ENCODE results near the gene ITGA7. TPM values are rescaled to one million over a fixed set of nuclear protein-coding genes. Genes with fewer than 3 reads are reported as not detected.

Gene ITGA7
- total RNA-seq, 1 experiment from 2014 or later = 2.7 TPM

- H3K4me2 ChIP-seq = peak within 1 kb of the TSS; percentile 89
- peak within 1 kb of the TSS; percentile 99 for H2AFZ ChIP-seq
- peak within 1 kb of the TSS; percentile 100 for H3K4me3 ChIP-seq
- H3F3A ChIP-seq (ENCODE audit: insufficient read depth, low read depth) = peaks cover 26% of the 10 kb centered on the region
- intact Hi-C loops (cut with micrococcal nuclease; ENCODE audit: unreplicated experiment) = no loop called here
- no peaks in the 10 kb centered on the region for H4K20me1 ChIP-seq (ENCODE audit: insufficient read depth)
- BruUV-seq (replicated peaks) = TSS peak; percentile 32
- DNase-seq = peak; percentile 75 to 92
- H3K4me1 ChIP-seq (replicated peaks; ENCODE audit: insufficient read depth) = peaks cover 36% of the 10 kb centered on the region
- H3K36me3 ChIP-seq (ENCODE audit: low read depth) = no peaks in the 10 kb centered on the region
- TF ChIP-seq, protein P1, sequence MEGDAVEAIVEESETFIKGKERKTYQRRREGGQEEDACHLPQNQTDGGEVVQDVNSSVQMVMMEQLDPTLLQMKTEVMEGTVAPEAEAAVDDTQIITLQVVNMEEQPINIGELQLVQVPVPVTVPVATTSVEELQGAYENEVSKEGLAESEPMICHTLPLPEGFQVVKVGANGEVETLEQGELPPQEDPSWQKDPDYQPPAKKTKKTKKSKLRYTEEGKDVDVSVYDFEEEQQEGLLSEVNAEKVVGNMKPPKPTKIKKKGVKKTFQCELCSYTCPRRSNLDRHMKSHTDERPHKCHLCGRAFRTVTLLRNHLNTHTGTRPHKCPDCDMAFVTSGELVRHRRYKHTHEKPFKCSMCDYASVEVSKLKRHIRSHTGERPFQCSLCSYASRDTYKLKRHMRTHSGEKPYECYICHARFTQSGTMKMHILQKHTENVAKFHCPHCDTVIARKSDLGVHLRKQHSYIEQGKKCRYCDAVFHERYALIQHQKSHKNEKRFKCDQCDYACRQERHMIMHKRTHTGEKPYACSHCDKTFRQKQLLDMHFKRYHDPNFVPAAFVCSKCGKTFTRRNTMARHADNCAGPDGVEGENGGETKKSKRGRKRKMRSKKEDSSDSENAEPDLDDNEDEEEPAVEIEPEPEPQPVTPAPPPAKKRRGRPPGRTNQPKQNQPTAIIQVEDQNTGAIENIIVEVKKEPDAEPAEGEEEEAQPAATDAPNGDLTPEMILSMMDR (conservative IDR thresholded peaks at IDR 0.05) = no peak
- TF ChIP-seq EZH2 (IDR thresholded peaks at IDR 0.05; ENCODE audit: low read depth) = no peak
- no peaks in the 10 kb centered on the region for H3K9me2 ChIP-seq (ENCODE audit: insufficient read depth)
- ChIA-PET POLR2A (ENCODE audit: unreplicated experiment) (interaction anchor here (0.6 kb wide), 2 partner anchors 35 to 291 kb away, joined by 3 to 33 read pairs; a partner anchor contains a TSS), CTCF (interaction anchor here (0.5 to 0.6 kb wide), 2 partner anchors 211 to 257 kb away, joined by 3 to 24 read pairs; no protein-coding TSS in a partner anchor)
- peaks cover 12% of the 10 kb centered on the region; the same call in 1 of the 2 replicates for H3K27me3 ChIP-seq (ENCODE audit: insufficient read depth, low read depth)
- H3K9me3 ChIP-seq (ENCODE audit: insufficient read depth, low read depth) = no peaks in the 10 kb centered on the region
- peaks cover 5% of the 10 kb centered on the region; the same call in 1 of the 2 replicates for H3K79me2 ChIP-seq (ENCODE audit: low read depth)
- peak within 1 kb of the TSS; percentile 87 for H3K27ac ChIP-seq
Observed at GRCh38 chr12:55715833-55716581, 8.3 kb upstream of the ITGA7 start, which contains the start of gene BLOC1S1. BLOC1S1 (plus strand) TSS chr12:55716046; CDS start chr12:55716052, 6 bp downstream.

GRCh38 chr12:55715169-55715764 lies 7.6 kb upstream of the ITGA7 start:
- CTCF ChIA-PET = interaction anchor here (0.5 to 0.6 kb wide), 2 partner anchors 212 to 258 kb away, joined by 3 to 24 read pairs; no protein-coding TSS in a partner anchor
- peak overlapping the region; percentile 100 for H3K4me3 ChIP-seq
- no peaks in the 10 kb centered on the region for H3K36me3 ChIP-seq (ENCODE audit: low read depth)
- H3K4me1 ChIP-seq (replicated peaks; ENCODE audit: insufficient read depth) = peaks cover 30% of the 10 kb centered on the region
- POLR2A ChIA-PET (ENCODE audit: unreplicated experiment) = interaction anchor here (0.6 kb wide), 1 partner anchor 34 kb away, joined by 33 read pairs; a partner anchor contains a TSS
- no peaks in the 10 kb centered on the region for H3K9me2 ChIP-seq (ENCODE audit: insufficient read depth)
- TF ChIP-seq EZH2 (IDR thresholded peaks at IDR 0.05; ENCODE audit: low read depth) = no peak
- TF ChIP-seq, protein P1 (conservative IDR thresholded peaks at IDR 0.05) = no peak
- peaks cover 5% of the 10 kb centered on the region; the same call in 1 of the 2 replicates for H3K79me2 ChIP-seq (ENCODE audit: low read depth)
- no peak for DNase-seq
- H3K27me3 ChIP-seq (ENCODE audit: insufficient read depth, low read depth) = peaks cover 19% of the 10 kb centered on the region; the same call in 1 of the 2 replicates
- H4K20me1 ChIP-seq (ENCODE audit: insufficient read depth) = no peaks in the 10 kb centered on the region
- H3F3A ChIP-seq (ENCODE audit: insufficient read depth, low read depth) = peaks cover 19% of the 10 kb centered on the region
- H3K9me3 ChIP-seq (ENCODE audit: insufficient read depth, low read depth) = no peaks in the 10 kb centered on the region
- H3K27ac ChIP-seq = peak overlapping the region; percentile 87; the same call in 1 of the 2 replicates
- intact Hi-C loops (cut with micrococcal nuclease; ENCODE audit: unreplicated experiment) = no loop called here
- H3K4me2 ChIP-seq = peak overlapping the region; percentile 89
- TSS peak; percentile 84 for BruUV-seq (replicated peaks)
- peak overlapping the region; percentile 99 for H2AFZ ChIP-seq

- intact Hi-C loops (cut with micrococcal nuclease; ENCODE audit: unreplicated experiment) = no loop called here
- no peaks in the 10 kb centered on the region for H3K9me3 ChIP-seq (ENCODE audit: insufficient read depth, low read depth)
- no peaks in the 10 kb centered on the region for H3K9me2 ChIP-seq (ENCODE audit: insufficient read depth)
- peak in 1 of 2 experiments; percentile 51 for DNase-seq
- H3K4me3 ChIP-seq = no peak overlapping the region
- CTCF ChIA-PET = interaction anchor here (0.6 kb wide), 1 partner anchor 57 kb away, joined by 4 read pairs; no protein-coding TSS in a partner anchor
- no peaks in the 10 kb centered on the region for H3K36me3 ChIP-seq (ENCODE audit: low read depth)
- H3K4me2 ChIP-seq = no peak overlapping the region
- BruUV-seq (replicated peaks) = no TSS peak
- peaks cover 5% of the 10 kb centered on the region; the same call in 1 of the 2 replicates for H3K79me2 ChIP-seq (ENCODE audit: low read depth)
- H3K27ac ChIP-seq = no peak overlapping the region
- peaks cover 24% of the 10 kb centered on the region for H3K4me1 ChIP-seq (replicated peaks; ENCODE audit: insufficient read depth)
- no peak overlapping the region for H2AFZ ChIP-seq
- H4K20me1 ChIP-seq (ENCODE audit: insufficient read depth) = no peaks in the 10 kb centered on the region
- peaks cover 19% of the 10 kb centered on the region for H3F3A ChIP-seq (ENCODE audit: insufficient read depth, low read depth)
- TF ChIP-seq, protein P1 (conservative IDR thresholded peaks at IDR 0.05) = no peak
- TF ChIP-seq EZH2 (IDR thresholded peaks at IDR 0.05; ENCODE audit: low read depth) = no peak
- POLR2A ChIA-PET (ENCODE audit: unreplicated experiment) = no interaction called here
- H3K27me3 ChIP-seq (ENCODE audit: insufficient read depth, low read depth) = peaks cover 35% of the 10 kb centered on the region
Observed at GRCh38 chr12:55713721-55714120, 6.0 kb upstream of the ITGA7 start.

Data from PC-9 (cell line).